Stimulated activated CD8-positive, alpha-beta memory T cell treated with anti-CD3 and anti-CD28 coated beads, Interleukin-12 subunit alpha, Interleukin-12 subunit beta, amount 100 ng/mL, for 4 hours (primary cell): Measurements from ENCODE around the gene CCNE1.
"Not testable (repeated sequence)": the region's sequence is repeated elsewhere in the genome, so short reads cannot be mapped to it uniquely, and the experiment has no call there.

ENCODE experiments used
- DNase-seq: peaks from one replicate; pipeline ENCODE4 v3.0.0-alpha.2; 2020; ENCODE audit warnings: low read depth

CCNE1 gene

GRCh38 chr19:29815231-29815630 is 3.4 kb downstream of the CCNE1 start:
- DNase-seq: no peak

- DNase-seq: no peak
Observed at GRCh38 chr19:29817316-29817715, 5.5 kb downstream of the CCNE1 start.

GRCh38 chr19:29819300-29819699 is 7.5 kb downstream of the CCNE1 start:
- DNase-seq: no peak

- no peak for DNase-seq
Observed at GRCh38 chr19:29819986-29820385, 8.2 kb downstream of the CCNE1 start.

DNA sequence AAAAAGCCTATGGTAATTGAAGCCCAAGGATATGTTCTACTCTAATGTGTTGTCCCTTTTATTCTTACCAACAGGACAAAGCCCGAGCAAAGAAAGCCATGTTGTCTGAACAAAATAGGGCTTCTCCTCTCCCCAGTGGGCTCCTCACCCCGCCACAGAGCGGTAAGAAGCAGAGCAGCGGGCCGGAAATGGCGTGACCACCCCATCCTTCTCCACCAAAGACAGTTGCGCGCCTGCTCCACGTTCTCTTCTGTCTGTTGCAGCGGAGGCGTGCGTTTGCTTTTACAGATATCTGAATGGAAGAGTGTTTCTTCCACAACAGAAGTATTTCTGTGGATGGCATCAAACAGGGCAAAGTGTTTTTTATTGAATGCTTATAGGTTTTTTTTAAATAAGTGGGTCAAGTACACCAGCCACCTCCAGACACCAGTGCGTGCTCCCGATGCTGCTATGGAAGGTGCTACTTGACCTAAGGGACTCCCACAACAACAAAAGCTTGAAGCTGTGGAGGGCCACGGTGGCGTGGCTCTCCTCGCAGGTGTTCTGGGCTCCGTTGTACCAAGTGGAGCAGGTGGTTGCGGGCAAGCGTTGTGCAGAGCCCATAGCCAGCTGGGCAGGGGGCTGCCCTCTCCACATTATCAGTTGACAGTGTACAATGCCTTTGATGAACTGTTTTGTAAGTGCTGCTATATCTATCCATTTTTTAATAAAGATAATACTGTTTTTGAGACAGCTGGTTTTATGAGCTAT is 12.0 kb downstream of the CCNE1 start:
- no peak for DNase-seq

GRCh38 chr19:29825263-29825662 is 13.5 kb downstream of the CCNE1 start:
- DNase-seq: not testable (repeated sequence)

DNA sequence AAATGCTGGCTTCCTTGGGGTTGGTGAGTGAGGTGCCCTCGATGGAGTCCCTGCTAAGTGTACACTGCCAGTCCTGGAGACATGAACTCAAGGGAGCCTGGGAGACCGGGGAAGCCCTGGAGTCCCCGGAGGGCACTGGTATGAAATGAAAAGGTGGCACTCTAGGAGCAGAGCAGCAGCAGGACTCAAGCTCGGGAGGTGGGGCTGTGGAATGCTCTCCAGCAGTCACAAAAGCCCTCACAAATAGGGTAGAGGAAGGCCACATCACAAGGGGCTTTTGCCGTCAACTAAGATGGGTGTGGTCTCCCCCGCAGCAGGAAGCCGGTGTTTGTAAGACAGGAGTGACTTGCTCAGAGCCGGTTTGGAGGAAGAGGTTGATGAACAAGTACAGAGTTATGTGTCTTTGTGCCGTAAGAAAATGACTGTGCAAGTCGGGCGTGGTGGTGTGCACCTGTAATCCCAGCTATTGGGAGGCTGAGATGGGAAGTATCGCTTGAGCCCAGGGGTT is 19.3 kb downstream of the CCNE1 start:
- no peak for DNase-seq

DNA sequence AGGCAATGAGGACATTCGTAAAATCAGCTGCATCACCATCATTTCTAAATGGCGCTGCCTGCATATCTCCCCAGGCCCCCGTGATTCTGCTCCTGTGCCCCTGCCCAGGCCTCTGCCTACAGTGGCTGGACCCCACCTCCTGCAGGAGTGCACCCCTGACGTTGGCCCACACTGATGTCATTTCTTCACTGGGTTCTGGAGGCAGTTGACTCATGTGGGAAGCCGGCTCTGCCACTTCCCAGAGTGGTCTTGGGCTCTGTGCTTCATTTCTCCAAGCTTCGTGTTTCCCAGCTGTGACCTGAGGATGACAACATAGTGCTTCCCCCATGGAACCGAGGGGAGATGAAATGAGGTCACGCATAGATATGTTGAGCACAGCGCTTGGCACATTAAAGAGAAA is 19.9 kb downstream of the CCNE1 start:
- DNase-seq: no peak

- DNase-seq: no peak
Observed at GRCh38 chr19:29832801-29833200, 21.0 kb downstream of the CCNE1 start.

DNA sequence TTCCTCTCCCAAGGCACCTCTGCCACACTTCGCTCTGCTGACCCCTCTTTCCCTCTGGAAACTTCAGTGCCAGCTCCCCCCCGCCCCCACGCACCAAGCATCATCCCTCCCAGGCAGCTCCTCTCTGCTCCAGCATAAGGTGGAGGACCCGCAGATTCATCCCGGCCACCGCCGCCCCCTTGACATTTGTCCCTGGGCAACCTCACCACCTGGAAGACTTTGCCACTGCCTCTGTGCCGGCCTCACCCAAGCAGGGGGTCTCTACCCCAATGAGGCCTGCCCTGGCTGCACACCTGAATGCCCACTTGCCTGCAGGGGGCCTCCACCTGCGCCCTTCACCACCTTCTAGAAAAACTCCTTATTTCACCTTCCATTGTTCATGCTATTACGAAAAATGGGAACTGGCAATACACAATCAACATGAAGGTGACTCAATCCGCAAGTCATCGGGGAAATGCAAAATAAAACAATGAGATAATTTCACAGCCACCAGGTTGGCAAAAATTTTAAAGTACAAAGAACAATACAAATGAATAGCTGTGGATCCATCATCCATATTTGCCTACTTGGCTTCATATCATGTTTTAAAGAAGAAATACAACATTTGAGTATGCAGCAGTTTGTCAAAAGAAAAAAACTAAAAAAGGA is 21.9 kb downstream of the CCNE1 start:
- DNase-seq: no peak

- DNase-seq: no peak
Observed at GRCh38 chr19:29834991-29835846, 23.4 kb downstream of the CCNE1 start.

DNA sequence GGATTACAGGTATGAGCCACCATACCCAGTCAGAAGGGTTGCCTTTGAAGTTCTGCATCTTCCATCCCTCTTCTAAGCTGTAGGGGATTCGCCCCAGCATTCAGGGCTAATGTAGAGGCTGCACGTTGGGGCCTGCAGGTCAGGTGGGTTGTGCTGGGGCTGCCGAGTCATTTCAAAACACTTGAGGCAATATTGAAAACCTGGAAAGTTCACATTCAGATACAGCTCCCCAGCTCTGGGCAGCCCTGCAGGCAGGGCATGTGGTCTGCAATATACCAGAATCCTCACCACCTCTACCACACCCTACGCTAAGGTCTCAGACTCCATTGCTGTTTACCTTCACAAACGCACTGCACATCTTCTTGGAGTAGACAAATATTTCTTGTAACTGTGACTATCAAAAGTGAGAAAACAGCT is 24.6 kb downstream of the CCNE1 start:
- DNase-seq: no peak

- no peak for DNase-seq
Observed at GRCh38 chr19:29837448-29837981, 25.7 kb downstream of the CCNE1 start.

- no peak for DNase-seq
Observed at GRCh38 chr19:29837996-29838395, 26.2 kb downstream of the CCNE1 start.

GRCh38 chr19:29840066-29840950 is 28.5 kb downstream of the CCNE1 start:
- DNase-seq: no peak

DNA sequence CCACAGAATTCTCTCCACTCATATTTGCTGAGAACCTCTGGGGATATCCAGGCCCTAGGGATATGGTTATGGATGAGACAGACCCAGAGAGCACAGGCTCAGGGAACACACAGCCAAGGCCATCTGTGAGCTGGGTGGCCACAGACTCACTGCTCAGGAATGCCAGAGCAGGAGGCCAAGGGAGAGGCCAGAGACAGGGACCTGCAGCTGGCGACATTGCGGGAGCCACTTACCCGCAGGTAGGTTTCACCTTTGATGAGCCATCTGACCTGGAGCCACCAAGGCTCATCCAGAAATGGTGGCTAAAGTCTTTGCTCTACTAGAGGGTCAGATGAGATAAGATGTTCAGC is 29.4 kb downstream of the CCNE1 start:
- DNase-seq: no peak

- no peak for DNase-seq
Observed at GRCh38 chr19:29841559-29842367, 30.0 kb downstream of the CCNE1 start.

- DNase-seq: no peak
Observed at GRCh38 chr19:29842471-29843179, 30.8 kb downstream of the CCNE1 start.

GRCh38 chr19:29843180-29844051 is 31.6 kb downstream of the CCNE1 start:
- no peak for DNase-seq
